Caco-2 (cell line): Measurements from ENCODE around the gene MRPL19. TPM values are rescaled to one million over a fixed set of nuclear protein-coding genes. Genes with fewer than 3 reads are reported as not detected.

Source experiments
- BruUV-seq: library from RNA; stranded (reverse); fragments of 400-500 nt; replicated peaks from 2 replicates; lab custom pipeline; 2021; lab: Mats Ljungman, UMichigan
- CTCF ChIA-PET: fragments of 300-600 bp; sonication (Branson Sonifier 250); formaldehyde crosslinking; loops from one replicate; lab custom pipeline; 2022; ENCODE audit warnings: antibody characterized with exemption; lab: Charles Lee
- POLR2A ChIA-PET: fragments of 300-600 bp; sonication (Branson Sonifier 250); formaldehyde crosslinking; loops from one replicate; lab custom pipeline; 2022; ENCODE audit warnings: antibody characterized with exemption; lab: Charles Lee
- DNase-seq, 2 experiments: peaks; one replicate each; pipeline versions ENCODE4 v3.0.0 to v3.0.0-alpha.2; 2020 to 2022
- H3K27me3 ChIP-seq: replicated peaks from 2 replicates; pipeline ENCODE4 v1.6.0; 2011; ENCODE audit warnings: low read length; ENCODE audit not compliant: control insufficient read depth, insufficient read depth
- H3K36me3 ChIP-seq: 2 replicates; pipeline ENCODE4 v1.5.1; 2011; ENCODE audit warnings: low read length; ENCODE audit not compliant: control insufficient read depth, insufficient read depth
- H3K4me1 ChIP-seq: fragments of 250-450 bp; sonication (Bioruptor Pico); 2 replicates; pipeline ENCODE4 v1.5.1; 2020; ENCODE audit warnings: mild to moderate bottlenecking
- H3K4me3 ChIP-seq: 2 replicates; pipeline ENCODE4 v1.5.1; 2011; ENCODE audit warnings: low read depth, mild to moderate bottlenecking, control low read depth, low read length
- H3K9me3 ChIP-seq: fragments of 250-450 bp; sonication (Bioruptor Pico); 2 replicates; pipeline ENCODE4 v1.5.1; 2020; ENCODE audit warnings: mild to moderate bottlenecking, moderate library complexity
- H3K27ac Mint-ChIP-seq: one replicate; pipeline ENCODE4 v1.8.0; 2022; ENCODE audit warnings: mixed read lengths; ENCODE audit not compliant: unreplicated experiment
- H3K27me3 Mint-ChIP-seq: one replicate; pipeline ENCODE4 v1.8.0; 2022; ENCODE audit warnings: mixed read lengths; ENCODE audit not compliant: insufficient read depth, unreplicated experiment
- H3K36me3 Mint-ChIP-seq: one replicate; pipeline ENCODE4 v1.8.0; 2022; ENCODE audit warnings: mild to moderate bottlenecking, mixed read lengths; ENCODE audit not compliant: insufficient read depth, unreplicated experiment
- H3K4me1 Mint-ChIP-seq: one replicate; pipeline ENCODE4 v1.8.0; 2022; ENCODE audit warnings: low read depth, mixed read lengths; ENCODE audit not compliant: unreplicated experiment
- H3K4me3 Mint-ChIP-seq: one replicate; pipeline ENCODE4 v1.8.0; 2022; ENCODE audit warnings: mild to moderate bottlenecking, moderate library complexity, mixed read lengths; ENCODE audit not compliant: unreplicated experiment
- H3K9me3 Mint-ChIP-seq: one replicate; pipeline ENCODE4 v1.8.0; 2022; ENCODE audit warnings: mixed read lengths; ENCODE audit not compliant: unreplicated experiment
- CTCF ChIP-seq, 2 experiments: fragments of 200-600 bp in 1 of 2; IDR thresholded peaks; 1 replicate in 1 of 2; 2 replicates in 1 of 2; pipeline versions ENCODE4 v1.5.1 to v1.8.0; 2011 to 2022; ENCODE audit warnings: antibody characterized with exemption in 1 of 2, control low read depth in 1 of 2, inconsistent platforms in 1 of 2, low read depth in 1 of 2, low read length in 1 of 2, mild to moderate bottlenecking in 1 of 2, moderate library complexity in 1 of 2; ENCODE audit not compliant: insufficient read depth in 1 of 2, severe bottlenecking in 1 of 2, unreplicated experiment in 1 of 2
- intact Hi-C: fragments of 100-400 bp; cut with micrococcal nuclease; formaldehyde crosslinking; loops from one replicate; pipeline ENCODE4 v1.10.0; 2022; ENCODE audit not compliant: unreplicated experiment
- total RNA-seq: library from RNA; stranded (reverse); gene quantifications from 2 replicates; pipeline ENCODE4 v1.2.3, GENCODE V29; 2022

Gene MRPL19
- total RNA-seq, 1 experiment from 2014 or later, result 57.8 TPM

GRCh38 chr2:75632813-75633212 lies 13.8 kb upstream of the MRPL19 start:
- Histone ChIP-seq H3K36me3 (no peaks in the 10 kb centered on the region), H3K27me3 (no peaks in the 10 kb centered on the region; the same call in 1 of the 2 replicates), H3K4me3 (no peak overlapping the region), H3K4me1 (no peaks in the 10 kb centered on the region), H3K9me3 (peaks cover 5% of the 10 kb centered on the region; the same call in 1 of the 2 replicates)
- peaks cover 10% of the 10 kb centered on the region for H3K27me3 Mint-ChIP-seq
- peaks cover 9% of the 10 kb centered on the region for H3K4me1 Mint-ChIP-seq
- intact Hi-C loops, result no loop called here
- no peak overlapping the region for H3K27ac Mint-ChIP-seq
- DNase-seq, result no peak
- CTCF ChIA-PET, result no interaction called here
- POLR2A ChIA-PET, result no interaction called here
- H3K36me3 Mint-ChIP-seq, result no peaks in the 10 kb centered on the region
- H3K9me3 Mint-ChIP-seq, result no peaks in the 10 kb centered on the region
- H3K4me3 Mint-ChIP-seq, result no peak overlapping the region
- no peak for TF ChIP-seq CTCF (IDR thresholded peaks at IDR 0.05; ENCODE audit: insufficient read depth in 1 of 2, low read depth in 1 of 2, low read length in 1 of 2, severe bottlenecking in 1 of 2, unreplicated experiment in 1 of 2)
- no TSS peak for BruUV-seq

- Mint-ChIP-seq H3K4me3 (no peak overlapping the region), H3K27me3 (peaks cover 11% of the 10 kb centered on the region), H3K9me3 (no peaks in the 10 kb centered on the region), H3K36me3 (no peaks in the 10 kb centered on the region), H3K4me1 (peaks cover 9% of the 10 kb centered on the region), H3K27ac (no peak overlapping the region)
- no peak for DNase-seq
- H3K36me3 ChIP-seq, result no peaks in the 10 kb centered on the region
- H3K27me3 ChIP-seq, result no peaks in the 10 kb centered on the region; the same call in 1 of the 2 replicates
- intact Hi-C loops, result no loop called here
- H3K9me3 ChIP-seq, result peaks cover 5% of the 10 kb centered on the region; the same call in 1 of the 2 replicates
- no peak for TF ChIP-seq CTCF (IDR thresholded peaks at IDR 0.05; ENCODE audit: insufficient read depth in 1 of 2, low read depth in 1 of 2, low read length in 1 of 2, severe bottlenecking in 1 of 2, unreplicated experiment in 1 of 2)
- no peaks in the 10 kb centered on the region for H3K4me1 ChIP-seq
- CTCF ChIA-PET, result no interaction called here
- no peak overlapping the region for H3K4me3 ChIP-seq
- POLR2A ChIA-PET, result interaction anchor here (0.6 kb wide), 1 partner anchor 63 kb away, joined by 4 read pairs; no protein-coding TSS in a partner anchor
- no TSS peak for BruUV-seq
These were observed 13.0 kb upstream of the MRPL19 start for GRCh38 chr2:75633620-75634019.

GRCh38 chr2:75634945-75635344 lies 11.6 kb upstream of the MRPL19 start:
- H3K36me3 ChIP-seq, result no peaks in the 10 kb centered on the region
- Mint-ChIP-seq H3K9me3 (no peaks in the 10 kb centered on the region), H3K36me3 (no peaks in the 10 kb centered on the region), H3K27me3 (peaks cover 17% of the 10 kb centered on the region), H3K27ac (no peak overlapping the region), H3K4me3 (no peak overlapping the region), H3K4me1 (peaks cover 9% of the 10 kb centered on the region)
- CTCF ChIA-PET, result interaction anchor here (0.6 kb wide), 1 partner anchor 89 kb away, joined by 3 read pairs; no protein-coding TSS in a partner anchor
- intact Hi-C loops, result no loop called here
- POLR2A ChIA-PET, result no interaction called here
- H3K9me3 ChIP-seq, result peaks cover 5% of the 10 kb centered on the region; the same call in 1 of the 2 replicates
- H3K4me1 ChIP-seq, result no peaks in the 10 kb centered on the region
- H3K27me3 ChIP-seq, result no peaks in the 10 kb centered on the region; the same call in 1 of the 2 replicates
- no peak for DNase-seq
- H3K4me3 ChIP-seq, result no peak overlapping the region
- no peak for TF ChIP-seq CTCF (IDR thresholded peaks at IDR 0.05; ENCODE audit: insufficient read depth in 1 of 2, low read depth in 1 of 2, low read length in 1 of 2, severe bottlenecking in 1 of 2, unreplicated experiment in 1 of 2)
- no TSS peak for BruUV-seq
